Right forelimb (tissue), 1 donor: Measurements from ENCODE around the gene NARF.
"Not testable (repeated sequence)": the region's sequence is repeated elsewhere in the genome, so short reads cannot be mapped to it uniquely, and the experiment has no call there.

Experiments
- DNase-seq: peaks from one replicate; pipeline ENCODE4 v3.0.0-alpha.2; 2018

The NARF gene

DNA sequence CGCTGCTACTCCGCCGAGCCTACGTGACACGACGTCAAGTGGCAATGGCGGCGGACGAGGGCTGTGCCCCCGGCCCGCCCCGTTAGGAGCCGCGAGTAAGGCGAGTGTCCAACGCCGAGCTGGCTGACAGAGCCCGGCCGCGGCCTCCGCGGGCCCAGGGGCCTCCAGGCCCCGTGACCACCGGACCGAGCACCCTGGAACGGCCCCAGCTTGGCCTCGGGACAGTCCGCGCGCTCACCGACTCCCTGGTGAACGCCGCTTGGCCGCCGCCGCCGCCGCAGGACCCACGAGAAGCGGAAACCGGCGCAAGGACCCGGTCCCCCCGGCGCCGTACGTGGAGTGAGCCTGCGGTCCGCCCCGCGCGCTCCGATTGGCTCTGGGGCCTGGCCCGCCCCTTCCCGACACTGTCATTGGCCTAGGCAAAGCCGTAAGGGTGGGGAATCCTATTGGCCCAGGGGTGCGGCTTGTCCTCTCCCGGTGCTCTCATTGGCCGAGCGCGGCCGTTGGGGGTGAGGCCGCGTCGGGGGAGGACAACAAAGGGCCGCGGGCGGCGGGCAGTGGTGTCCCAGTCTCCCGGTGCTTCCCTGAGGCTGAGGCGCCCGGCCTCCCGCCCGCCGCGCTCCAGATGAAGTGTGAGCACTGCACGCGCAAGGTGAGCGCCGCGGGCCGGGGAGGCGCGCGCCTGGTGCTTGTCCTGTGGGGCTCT is at the start of gene NARF:
Gene NARF (plus strand): TSS at position 563 of the 706 bp plus-strand sequence. CDS start 63 bp downstream, at position 626.
- DNase-seq = peak; percentile 98

DNA sequence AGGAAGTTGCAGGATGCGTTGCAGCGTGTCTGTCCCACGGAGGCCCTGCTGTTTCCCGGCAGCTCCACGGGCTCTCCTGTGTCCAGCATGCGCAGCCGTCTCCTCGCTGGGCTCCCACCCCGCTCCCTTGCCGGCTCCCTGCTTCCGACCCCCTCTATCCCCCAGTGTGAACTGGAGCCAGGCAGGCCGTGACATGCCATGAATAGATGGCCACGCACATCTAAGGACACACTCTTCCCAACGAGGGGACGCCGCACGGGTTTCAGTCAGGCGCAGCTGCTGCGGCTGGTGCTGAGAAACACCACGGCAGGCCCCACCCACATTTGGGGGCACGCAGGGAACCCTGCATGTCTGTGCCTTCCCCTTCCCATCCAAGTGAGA is 49.6 kb upstream of the NARF start:
- no peak for DNase-seq

DNA sequence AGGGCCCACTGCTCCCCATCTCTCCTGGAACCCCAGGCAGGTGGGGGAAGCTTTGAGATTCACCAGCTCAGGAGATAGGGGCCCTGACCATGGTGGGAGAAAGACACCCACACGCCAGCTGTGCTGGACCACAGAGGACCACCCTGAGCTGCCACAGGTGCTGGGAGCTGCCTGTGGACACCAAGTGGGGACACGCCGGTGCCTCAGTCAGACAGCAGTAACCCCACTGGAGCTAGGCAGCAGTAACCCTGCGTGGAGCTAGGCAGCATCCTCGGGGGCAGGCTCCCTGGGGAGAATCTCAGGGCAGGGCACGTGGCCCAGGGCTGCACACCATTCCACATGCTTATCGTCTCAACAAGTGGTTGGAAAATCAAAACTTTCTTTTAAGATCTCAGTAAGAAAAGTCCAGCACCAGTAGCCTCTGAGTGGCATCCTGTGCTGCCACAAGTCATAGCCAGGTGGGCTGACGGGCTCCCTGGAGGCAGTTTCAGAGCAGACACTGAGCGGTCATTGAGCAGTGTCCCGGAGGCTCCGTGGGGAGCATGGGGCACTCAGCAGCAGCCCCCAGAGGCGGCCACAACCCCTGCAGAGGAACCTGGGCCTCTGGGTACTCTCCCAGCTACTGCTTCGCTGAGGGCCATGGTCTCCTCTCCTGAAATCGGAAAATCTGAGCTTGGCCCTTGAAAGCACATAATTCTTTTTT is 48.4 kb upstream of the NARF start:
- DNase-seq = no peak

DNA sequence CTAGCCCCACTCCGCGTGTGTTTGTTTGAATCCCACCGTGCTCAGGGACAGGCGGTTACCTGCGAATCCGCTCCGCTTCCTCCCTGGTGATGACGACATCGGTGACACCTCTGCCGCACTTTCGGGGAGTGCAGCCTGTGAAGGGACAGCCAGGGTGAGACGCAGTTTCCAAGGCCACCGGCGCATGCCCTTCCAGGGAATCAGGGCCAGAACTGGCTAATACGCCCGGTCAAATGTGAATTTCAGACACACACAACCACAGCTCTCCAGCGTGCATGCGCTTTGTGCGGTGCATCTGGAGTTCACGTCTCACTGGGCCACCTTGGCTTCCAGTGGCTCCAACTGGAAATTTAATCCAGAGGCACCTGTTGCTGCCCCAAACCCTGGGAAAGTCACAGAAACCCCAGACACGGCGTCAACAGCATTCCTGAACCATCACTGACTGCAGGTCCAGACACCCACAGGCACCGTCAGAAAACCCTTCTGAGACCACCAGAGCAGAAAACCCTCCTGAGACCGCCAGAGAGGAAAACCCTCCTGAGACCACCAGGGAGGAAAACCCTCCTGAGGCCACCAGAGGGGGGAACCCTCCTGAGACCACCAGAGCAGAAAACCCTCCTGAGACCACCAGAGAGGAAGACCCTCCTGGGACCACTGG is 47.0 kb upstream of the NARF start:
- DNase-seq = no peak

DNA sequence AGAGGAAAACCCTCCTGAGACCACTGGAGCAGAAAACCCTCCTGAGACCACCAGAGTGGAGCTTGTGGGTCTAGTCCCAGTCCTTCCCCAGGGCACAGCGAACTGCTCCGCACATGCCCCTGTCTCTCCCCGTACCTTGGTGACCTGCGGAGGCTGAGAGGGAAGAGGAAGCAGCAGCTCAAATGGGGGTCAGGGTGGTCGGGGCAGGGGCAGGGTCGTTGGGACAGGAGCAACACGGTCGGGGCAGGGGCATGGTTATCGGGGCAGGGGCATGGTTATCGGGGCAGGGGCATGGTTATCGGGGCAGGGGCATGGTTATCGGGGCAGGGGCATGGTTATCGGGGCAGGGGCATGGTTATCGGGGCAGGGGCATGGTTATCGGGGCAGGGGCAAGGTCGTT is 46.5 kb upstream of the NARF start:
- not testable (repeated sequence) for DNase-seq

DNA sequence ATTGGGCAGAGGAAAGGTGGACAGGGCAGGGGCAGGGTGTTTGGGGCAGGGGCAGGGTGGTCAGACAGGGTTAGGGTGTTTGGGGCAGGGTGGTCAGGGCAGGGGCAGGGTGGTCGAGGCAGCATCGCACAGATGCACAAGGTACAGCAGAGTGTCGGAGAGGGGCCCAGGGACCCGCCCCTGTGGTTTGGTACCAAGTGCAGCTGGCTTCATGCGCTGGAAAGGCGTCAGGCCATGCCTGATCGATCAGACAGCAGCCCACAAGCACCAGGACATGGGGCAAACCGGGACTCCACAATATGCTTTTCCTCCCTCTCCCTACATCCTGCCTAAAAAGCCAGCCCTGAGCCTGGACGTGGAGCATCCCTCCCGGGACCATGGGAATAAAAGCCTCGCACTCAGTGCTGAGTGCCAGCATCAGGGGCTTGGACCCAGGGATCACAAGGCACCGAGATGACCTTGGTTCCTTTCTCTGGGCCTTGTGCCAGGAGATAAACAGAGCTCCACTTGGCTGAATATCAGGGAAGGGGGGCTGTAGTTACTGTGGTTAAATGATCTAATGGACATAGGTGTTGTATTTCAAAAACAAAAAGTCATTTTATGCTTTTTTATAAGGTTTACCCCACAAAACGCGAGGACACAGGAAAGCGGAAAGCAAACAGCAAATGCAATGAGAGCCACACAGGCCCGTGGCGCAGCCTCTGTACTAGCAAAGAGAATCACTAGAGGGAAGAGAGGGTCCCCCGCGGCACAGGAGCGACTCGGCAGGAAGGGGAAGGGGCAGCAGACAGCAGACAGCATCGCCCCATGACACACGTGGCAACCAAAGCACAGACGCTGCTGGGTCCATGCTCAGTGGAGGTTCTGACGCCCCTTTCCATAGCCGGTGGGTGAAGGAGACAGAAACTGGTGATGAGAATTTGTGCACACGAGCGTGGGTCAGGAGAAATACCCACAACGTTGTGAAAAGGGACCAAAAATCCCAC is 45.7 kb upstream of the NARF start:
- no peak for DNase-seq

DNA sequence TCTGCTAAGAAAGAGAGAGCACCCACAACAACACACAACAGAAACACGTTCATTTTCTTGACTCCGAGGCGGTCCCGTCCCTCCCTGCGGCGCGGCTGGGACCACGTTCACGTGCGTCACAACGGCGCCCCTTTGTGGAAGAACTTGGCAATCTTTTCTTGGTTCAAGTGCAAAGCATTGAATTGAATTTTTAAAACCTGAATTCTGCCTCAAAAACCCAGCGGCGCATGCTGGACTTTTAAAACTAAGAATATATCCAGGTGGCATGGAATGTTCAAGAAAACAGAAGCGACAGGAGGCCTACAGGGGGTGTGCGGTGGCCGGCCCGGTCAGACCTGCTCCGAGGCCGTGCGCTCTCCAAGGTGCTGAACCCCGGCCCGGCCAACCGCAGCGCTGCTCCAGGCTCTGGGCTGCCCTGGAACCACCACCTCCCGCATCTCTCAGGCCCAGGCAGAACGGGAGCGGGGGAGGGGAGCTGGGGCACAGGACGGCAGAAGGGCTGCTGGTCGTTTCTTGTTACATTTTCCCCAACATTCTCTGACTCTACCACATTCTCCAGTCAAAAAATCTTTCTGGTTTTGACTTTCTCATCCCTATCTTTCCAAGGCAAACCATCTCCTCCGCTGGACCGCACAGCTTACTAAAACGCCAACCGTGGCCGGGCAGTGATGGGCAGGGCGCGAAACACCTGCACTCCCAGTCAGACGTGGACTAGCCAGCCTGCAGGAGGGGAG is 43.8 kb upstream of the NARF start:
- peak; percentile 88 for DNase-seq

DNA sequence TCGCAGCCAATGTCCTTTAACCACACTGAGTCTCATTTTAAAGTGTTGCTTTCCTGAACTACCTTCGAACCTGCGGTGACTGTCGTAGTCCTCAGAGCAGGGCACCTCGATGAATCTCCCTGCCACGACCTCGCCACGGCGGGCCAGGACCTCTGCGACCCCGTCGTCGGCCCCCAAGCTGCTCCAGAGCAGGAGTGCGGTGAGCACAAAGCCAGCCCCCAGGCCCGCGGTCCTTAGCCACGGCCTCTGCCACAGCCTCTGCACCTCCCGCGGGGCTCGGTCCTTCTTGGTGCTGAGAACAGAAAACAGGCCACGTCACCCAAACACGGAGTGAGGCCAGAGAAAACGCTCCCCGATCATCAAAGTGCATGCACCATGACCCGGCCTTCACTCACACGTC is 43.2 kb upstream of the NARF start:
- DNase-seq = no peak

DNA sequence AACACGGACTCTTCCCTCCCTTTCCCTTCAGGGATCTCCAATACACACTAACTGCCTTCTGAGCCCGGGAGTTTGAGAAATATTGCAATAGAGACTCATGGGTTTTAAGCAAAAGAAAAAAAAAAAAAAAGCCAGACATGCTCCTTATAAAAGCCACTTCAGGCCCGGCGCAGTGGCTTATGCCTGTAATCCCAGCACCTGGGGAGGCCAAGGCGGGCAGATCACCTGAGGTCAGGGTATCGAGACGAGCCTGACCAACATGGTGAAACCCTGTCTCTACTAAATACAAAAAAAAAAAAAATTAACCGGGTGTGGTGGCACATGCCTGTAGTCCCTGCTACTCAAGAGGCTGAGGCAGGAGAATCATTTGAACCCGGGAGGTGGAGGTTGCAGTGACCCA is 42.8 kb upstream of the NARF start:
- no peak for DNase-seq

DNA sequence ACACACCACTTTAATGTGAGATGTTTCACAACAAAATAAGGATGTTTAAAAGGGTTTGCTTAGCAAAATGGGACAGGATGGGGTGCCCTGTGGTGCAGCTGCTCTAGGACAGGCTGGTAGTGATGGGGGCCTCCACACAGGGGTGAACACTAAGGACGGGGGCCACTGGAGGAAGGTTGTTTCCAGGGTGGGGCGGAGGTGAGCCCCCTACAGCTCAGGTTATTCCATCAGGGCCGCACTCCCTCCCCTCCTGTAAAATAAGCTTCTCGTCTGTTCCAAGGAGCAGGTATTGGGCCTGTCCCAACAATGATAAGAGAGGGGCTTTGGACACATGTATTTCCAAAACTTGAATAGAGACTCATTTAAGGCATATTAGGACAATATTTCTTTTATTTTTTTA is 42.3 kb upstream of the NARF start:
- no peak for DNase-seq

DNA sequence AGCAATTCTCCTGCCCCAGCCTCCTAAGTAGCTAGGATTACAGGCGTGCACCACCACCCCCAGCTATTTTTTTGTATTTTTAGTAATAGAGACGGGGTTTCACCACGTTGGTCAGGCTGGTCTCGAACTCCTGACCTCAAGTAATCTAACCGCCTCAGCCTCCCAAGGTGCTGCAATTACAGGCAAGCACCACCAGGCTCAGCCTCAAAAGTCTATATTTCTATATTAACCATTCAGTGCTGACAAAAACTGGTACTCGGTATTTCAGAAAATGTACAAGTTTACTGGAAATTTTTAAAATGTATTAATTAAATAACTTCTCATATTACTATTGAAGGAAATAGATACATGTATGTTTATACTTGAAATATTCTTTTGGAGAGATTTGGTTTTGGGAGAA is 41.8 kb upstream of the NARF start:
- no peak for DNase-seq

DNA sequence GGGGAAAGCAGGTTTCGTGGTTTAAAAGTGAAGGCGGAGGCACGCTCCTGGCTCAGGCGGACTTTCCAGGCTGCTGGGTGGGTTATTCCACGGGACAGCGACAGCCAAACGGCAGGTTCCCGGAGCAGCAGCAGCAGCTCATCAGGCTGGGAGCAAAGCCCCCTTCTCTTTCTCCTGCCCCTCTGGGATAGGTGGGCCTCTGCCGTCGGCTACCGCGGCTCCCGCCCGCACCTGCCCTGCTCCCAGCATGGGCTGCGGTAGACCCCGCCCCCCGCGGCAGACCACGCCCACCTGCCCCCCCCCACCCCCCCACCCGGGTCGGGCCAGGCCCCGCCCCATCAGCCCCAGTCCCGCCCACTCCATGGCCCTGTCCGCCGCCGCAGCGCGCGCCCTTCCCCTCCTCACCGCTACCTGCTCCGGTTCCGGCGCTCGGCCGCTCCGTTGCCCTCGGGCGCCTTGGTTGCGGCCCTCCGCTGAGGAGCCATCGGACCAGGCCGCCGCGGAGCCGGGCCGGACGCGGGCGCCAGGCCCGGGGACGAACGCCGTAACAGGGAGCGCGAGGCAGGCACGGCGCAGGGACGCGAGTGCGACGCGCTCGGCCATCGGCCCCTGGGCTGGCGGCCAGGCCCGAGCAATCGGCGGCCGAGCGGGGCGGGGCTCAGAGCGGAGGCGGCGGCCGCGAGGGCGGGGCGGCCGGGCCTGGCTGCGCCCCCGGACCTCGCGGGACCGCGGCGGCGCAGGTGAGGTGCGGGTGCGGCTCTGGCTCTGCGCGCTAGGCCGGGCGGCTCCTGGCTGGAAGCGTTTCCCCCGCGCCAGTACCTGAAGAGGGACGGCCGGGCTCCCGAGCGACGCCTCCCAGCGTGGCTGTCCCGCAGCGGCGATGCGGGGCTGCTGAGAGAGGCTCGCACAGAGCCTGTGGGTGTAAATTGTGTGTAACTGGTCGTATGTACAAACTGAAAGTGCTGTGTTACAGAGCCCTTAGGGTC is 40.2 kb upstream of the NARF start, which contains the start of the genes HEXD and OGFOD3:
Gene HEXD (plus strand): TSS at position 347 of the 986 bp plus-strand sequence. CDS start 1,453 bp downstream, outside the sequence.
Gene OGFOD3 (minus strand): TSS at position 586 of the 986 bp plus-strand sequence. CDS start 101 bp downstream, at position 485.
- peak; percentile 93 for DNase-seq

DNA sequence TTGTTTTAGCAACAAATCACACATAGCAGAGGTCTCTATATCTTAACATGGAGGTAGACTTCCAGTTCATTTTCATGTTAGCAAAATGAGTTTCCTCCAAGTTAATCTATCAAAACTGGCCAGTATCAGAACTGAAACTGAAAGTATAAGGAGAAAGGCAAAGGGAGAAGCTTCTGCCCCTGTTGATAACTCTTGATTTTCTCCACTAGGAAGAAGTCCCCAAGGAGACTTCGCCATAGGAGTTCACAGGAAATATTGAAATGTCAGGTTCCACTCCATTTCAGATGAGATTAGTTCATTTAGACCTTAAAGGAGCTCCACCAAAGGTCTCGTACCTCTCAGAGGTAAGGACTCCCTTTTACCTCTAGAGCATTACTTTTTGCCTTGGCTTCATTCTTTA is 39.0 kb upstream of the NARF start:
- no peak for DNase-seq

DNA sequence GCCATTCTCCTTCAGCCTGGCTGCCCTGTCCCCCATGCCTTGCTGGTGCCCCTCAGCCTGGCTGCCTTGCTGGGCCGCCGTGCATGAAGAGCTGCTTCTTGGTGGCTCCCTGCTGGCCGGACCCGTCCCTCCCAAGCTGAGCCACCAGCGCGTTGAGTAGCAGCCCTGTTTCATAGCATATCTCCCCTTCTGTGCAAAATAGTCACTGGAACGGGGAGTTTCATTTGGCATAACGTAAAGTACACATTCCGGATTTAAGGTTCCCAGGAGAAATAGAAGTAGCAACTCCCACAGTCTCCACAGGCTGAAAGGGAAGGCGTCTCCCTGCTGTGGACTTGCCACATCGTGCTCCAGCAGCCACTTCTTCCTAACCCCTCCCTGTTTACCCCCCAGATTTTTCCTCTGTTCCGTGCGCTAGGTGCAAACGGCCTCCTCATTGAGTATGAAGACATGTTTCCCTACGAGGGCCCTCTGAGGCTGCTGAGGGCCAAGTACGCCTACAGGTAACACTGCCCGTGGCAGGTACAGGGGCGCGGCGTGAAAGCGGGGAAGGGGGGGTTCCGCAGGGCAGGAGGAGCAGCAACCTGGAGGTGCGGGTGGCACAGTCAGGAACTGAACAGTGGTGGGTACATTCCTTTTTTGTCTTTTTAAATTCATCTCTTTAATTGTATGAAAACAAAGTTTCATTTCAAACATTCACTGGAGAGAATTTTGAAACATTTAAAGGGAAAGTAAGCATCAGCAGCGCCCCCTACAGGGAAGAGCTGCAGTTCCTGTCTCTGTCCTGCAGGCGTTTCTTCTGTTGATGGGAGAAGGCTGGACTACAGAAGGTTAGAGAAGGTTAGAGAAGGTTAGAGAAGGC is 34.3 kb upstream of the NARF start:
- no peak for DNase-seq

DNA sequence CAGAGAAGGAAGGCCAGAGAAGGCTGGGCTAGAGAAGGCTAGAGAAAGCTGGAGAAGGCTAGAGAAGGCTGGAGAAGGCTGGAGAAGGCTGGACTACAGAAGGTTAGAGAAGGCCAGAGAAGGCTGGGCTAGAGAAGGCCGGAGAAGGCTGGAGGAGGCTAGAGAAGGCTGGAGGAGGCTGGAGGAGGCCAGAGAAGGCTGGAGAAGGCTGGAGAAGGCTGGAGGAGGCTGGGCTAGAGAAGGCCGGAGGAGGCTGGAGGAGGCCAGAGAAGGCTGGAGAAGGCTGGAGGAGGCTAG is 33.7 kb upstream of the NARF start:
- no peak for DNase-seq

DNA sequence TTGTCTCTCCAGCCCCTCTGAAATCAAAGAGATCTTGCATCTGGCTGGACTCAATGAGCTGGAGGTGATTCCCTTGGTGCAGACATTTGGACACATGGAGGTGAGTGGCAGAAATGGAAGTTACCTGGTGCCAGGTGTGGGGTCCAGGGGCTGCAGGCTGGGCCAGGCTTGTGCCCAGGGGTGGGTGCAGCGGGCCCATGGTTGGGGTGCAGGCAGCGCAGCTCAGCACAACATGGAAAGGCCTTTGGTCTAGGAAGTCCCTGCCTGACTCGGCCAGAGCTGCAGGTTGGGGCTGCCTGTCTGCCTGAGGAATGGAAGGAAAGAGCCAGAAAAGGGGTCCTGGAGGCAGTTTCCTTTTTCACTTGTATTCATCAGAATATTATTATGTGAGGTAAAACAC is 30.0 kb upstream of the NARF start:
- no peak for DNase-seq

DNA sequence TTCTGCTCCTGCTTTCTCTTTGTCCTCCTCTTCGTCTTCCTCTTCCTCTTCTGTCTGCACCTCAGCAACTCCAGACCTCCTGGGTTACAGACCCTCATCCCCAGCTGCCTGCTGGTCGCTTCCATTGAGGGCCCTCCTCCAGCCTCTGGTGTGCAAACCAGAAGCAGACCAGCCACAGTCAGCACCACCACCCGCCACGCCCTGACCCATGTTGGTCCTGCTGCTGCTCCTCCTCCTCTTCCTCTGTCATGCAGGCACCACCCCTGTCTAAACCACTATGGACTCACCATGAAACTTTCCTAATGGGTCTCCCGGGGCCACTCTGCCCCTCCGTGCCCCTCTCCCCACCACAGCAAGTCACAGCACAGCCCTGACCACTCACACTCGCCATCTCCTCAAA is 28.7 kb upstream of the NARF start:
- DNase-seq = no peak

DNA sequence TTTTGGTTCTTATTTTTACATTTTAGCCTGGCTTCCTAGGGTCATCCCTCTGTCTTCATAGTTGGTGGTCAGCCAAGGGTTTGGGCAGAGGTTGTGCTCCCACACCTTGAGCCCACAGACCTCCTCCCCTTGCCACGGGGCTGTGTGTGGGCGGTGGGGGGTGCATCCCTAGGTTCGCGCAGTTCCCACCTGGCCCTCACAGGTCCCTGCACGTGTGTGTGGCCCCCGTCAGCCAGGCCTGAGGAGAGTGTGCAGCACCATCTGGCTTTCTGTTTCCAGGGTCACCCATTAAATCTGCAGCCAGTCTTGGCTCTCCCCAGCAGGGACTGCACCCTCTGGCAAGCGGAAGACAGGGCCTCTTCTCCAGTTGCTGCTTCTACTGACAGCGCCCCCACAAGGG is 26.5 kb upstream of the NARF start:
- DNase-seq = no peak

DNA sequence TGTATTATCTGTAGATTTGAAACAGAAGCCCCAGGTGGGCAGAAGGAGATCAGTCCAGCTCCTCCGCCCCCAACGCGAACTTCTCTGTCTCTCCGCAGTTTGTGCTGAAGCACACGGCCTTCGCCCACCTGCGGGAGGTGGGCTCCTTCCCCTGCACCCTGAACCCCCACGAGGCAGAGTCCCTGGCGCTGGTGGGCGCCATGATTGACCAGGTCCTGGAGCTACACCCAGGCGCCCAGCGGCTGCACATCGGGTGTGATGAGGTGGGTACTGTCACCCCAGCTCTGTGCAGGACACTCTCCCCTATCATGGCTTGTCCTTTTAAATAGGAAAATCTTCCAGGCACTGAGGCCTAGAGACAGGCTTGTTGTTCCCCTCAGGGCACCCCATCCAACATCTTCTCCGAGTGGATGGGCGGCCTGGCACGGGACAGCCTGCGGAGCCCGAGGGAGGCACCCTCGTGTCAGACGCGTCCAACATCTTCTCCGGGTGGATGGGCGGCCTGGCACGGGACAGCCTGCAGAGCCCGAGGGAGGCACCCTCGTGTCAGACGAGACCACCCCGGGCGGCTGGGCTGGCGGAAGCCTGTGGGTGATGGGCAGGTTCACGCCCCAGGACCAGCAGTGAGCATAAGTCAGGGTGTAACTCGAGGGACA is 24.9 kb upstream of the NARF start:
- no peak for DNase-seq
